Activated CD4-positive, alpha-beta memory T cell treated with anti-CD3 and anti-CD28 coated beads, Interleukin-2, amount 10 ng/mL, durations not matched to agents 7 days and 5 days (primary cell): Measurements from ENCODE around the gene SCFD1. TPM values are rescaled to one million over a fixed set of nuclear protein-coding genes. Genes with fewer than 3 reads are reported as not detected.

ENCODE experiments used
- CTCF ChIA-PET: fragments of 350-600 bp; sonication (Branson Sonifier 250); formaldehyde crosslinking; loops from one replicate; lab custom pipeline; 2021; ENCODE audit warnings: antibody characterized with exemption, inconsistent platforms; lab: Charles Lee
- POLR2A ChIA-PET: fragments of 350-600 bp; sonication (Branson Sonifier 250); formaldehyde crosslinking; loops from one replicate; lab custom pipeline; 2021; ENCODE audit warnings: antibody characterized with exemption; lab: Charles Lee
- DNase-seq: peaks from one replicate; pipeline ENCODE4 v3.0.0-alpha.2; 2020
- H3K27ac Mint-ChIP-seq: one replicate; pipeline ENCODE4 v1.8.0; 2021; ENCODE audit warnings: mild to moderate bottlenecking, mixed read lengths
- H3K27me3 Mint-ChIP-seq: one replicate; pipeline ENCODE4 v1.8.0; 2021; ENCODE audit warnings: mixed read lengths
- H3K36me3 Mint-ChIP-seq: one replicate; pipeline ENCODE4 v1.8.0; 2021; ENCODE audit warnings: low read depth, mixed read lengths
- H3K4me1 Mint-ChIP-seq: one replicate; pipeline ENCODE4 v1.8.0; 2021; ENCODE audit warnings: mixed read lengths
- H3K4me3 Mint-ChIP-seq: one replicate; pipeline ENCODE4 v1.8.0; 2021; ENCODE audit warnings: mild to moderate bottlenecking, mixed read lengths
- H3K9me3 Mint-ChIP-seq: one replicate; pipeline ENCODE4 v1.8.0; 2021; ENCODE audit warnings: mixed read lengths
- total RNA-seq, 2 experiments: library from RNA; stranded (reverse); gene quantifications; one replicate each; pipeline ENCODE4 v1.2.3, GENCODE V29; 2021

Gene SCFD1
- total RNA-seq, 2 experiments from 2014 or later, result 61.8 to 65.4 TPM

- no peak for DNase-seq
- no peak overlapping the region for H3K27ac Mint-ChIP-seq
Measured at GRCh38 chr14:30691751-30692398, 69.8 kb downstream of the SCFD1 start.

GRCh38 chr14:30692669-30693068 is 70.5 kb downstream of the SCFD1 start:
- ChIA-PET CTCF (no interaction called here), POLR2A (no interaction called here)
- H3K9me3 Mint-ChIP-seq, result no peaks in the 10 kb centered on the region
- H3K27me3 Mint-ChIP-seq, result no peaks in the 10 kb centered on the region
- H3K27ac Mint-ChIP-seq, result no peak overlapping the region
- DNase-seq, result no peak
- no peak overlapping the region for H3K4me3 Mint-ChIP-seq
- peaks cover 8% of the 10 kb centered on the region for H3K36me3 Mint-ChIP-seq
- no peaks in the 10 kb centered on the region for H3K4me1 Mint-ChIP-seq

More at GRCh38 chr14:30691751-30692398, 69.8 kb downstream of the SCFD1 start:
- Mint-ChIP-seq H3K4me3 (no peak overlapping the region), H3K4me1 (no peaks in the 10 kb centered on the region), H3K9me3 (no peaks in the 10 kb centered on the region), H3K36me3 (peaks cover 8% of the 10 kb centered on the region), H3K27me3 (no peaks in the 10 kb centered on the region)
- POLR2A ChIA-PET, result no interaction called here
- CTCF ChIA-PET, result no interaction called here

DNA sequence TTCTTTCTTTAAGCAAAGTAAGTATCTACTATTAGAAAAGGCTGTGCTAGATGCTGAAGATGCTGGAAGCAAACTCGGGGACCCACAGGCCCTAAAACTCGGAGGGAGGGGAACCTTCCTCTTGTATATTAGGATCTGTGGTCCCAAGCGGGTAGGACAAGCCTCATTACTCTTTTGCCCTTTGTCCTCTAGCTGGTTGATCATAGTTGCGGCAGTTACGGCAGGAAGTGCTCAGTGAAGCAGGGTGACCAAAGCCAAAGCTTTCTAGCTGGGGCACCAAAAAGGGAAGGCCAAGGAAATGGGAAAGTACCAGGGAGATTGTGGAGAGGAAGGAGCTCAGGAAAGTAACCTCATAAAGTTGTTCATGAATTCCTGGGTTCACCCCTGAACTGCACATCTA is 76.3 kb downstream of the SCFD1 start:
- POLR2A ChIA-PET, result no interaction called here
- no peaks in the 10 kb centered on the region for H3K27me3 Mint-ChIP-seq
- CTCF ChIA-PET, result no interaction called here
- no peaks in the 10 kb centered on the region for H3K9me3 Mint-ChIP-seq
- no peaks in the 10 kb centered on the region for H3K4me1 Mint-ChIP-seq
- DNase-seq, result no peak
- peaks cover 35% of the 10 kb centered on the region for H3K36me3 Mint-ChIP-seq
- H3K27ac Mint-ChIP-seq, result no peak overlapping the region
- no peak overlapping the region for H3K4me3 Mint-ChIP-seq

- DNase-seq, result no peak
- Mint-ChIP-seq H3K27ac (no peak overlapping the region), H3K27me3 (no peaks in the 10 kb centered on the region), H3K36me3 (peaks cover 16% of the 10 kb centered on the region), H3K9me3 (no peaks in the 10 kb centered on the region), H3K4me3 (no peak overlapping the region), H3K4me1 (no peaks in the 10 kb centered on the region)
- ChIA-PET CTCF (no interaction called here), POLR2A (no interaction called here)
Measured at GRCh38 chr14:30706704-30707103, 84.6 kb downstream of the SCFD1 start.

DNA sequence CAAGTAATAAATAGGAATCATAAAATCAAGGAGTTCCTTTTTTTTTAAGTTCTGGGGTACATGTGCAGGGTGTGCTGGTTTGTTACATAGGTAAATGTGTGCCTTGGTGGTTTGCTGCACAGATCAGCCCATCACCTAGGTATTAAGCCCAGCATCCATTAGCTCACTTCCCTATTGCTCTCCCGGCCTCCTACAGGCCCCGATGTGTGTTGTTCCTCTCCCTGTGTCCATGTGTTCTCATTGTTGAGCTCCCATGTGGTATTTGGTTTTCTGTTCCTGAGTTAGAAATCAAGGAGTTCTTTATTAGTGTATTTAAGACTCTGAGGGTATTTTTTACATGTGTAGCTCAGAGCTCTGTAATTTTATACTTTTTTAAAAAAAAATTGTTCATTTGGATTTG is 86.0 kb downstream of the SCFD1 start:
- POLR2A ChIA-PET, result no interaction called here
- DNase-seq, result no peak
- Mint-ChIP-seq H3K4me3 (no peak overlapping the region), H3K27ac (no peak overlapping the region), H3K4me1 (no peaks in the 10 kb centered on the region), H3K36me3 (peaks cover 9% of the 10 kb centered on the region), H3K9me3 (no peaks in the 10 kb centered on the region), H3K27me3 (no peaks in the 10 kb centered on the region)
- CTCF ChIA-PET, result no interaction called here

DNA sequence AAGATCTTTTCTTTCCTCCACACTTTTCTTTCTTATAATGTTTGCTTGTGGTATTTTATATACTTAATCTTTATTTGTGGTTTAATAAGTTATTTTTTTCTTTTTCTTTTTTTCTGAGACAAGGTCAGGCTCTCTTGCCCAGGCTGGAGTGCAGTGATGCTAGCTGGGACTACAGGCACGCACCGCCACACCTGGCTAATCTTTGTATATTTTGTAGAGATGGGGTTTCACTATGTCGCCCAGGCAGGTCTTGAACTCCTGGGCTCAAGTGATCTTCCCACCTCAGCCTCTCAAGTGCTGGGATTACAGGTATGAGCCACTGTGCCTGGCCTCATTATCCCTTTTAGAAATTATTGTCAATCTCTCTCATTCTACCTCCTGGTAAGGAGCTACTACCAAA is 87.1 kb downstream of the SCFD1 start:
- no peak for DNase-seq
- Mint-ChIP-seq H3K9me3 (no peaks in the 10 kb centered on the region), H3K27ac (no peak overlapping the region), H3K4me1 (no peaks in the 10 kb centered on the region), H3K4me3 (no peak overlapping the region), H3K36me3 (peaks cover 8% of the 10 kb centered on the region), H3K27me3 (no peaks in the 10 kb centered on the region)
- POLR2A ChIA-PET, result no interaction called here
- CTCF ChIA-PET, result no interaction called here

DNA sequence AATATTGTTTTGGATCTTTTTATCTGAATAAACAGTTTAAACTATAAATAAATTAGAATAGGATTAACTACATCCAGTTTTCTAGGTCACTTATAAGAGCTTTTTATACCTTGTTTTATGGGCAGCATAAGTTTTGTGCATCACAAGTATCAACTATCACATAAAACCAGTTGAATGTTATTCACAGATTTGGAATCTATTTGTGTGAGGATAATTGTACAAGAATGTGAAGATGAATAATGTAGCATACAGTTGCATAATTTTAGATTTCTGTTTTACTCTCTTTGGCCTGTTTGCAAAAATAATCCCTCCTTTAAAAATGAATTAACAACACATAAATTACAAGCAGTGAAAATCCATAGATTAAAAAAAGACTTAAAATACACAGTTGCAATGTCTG is 88.8 kb downstream of the SCFD1 start:
- no peak overlapping the region for H3K27ac Mint-ChIP-seq
- ChIA-PET CTCF (no interaction called here), POLR2A (interaction anchor here (1.0 kb wide), 1 partner anchor 9 kb away, joined by 3 read pairs; no protein-coding TSS in a partner anchor)
- no peaks in the 10 kb centered on the region for H3K9me3 Mint-ChIP-seq
- H3K36me3 Mint-ChIP-seq, result peaks cover 11% of the 10 kb centered on the region
- no peaks in the 10 kb centered on the region for H3K27me3 Mint-ChIP-seq
- no peak overlapping the region for H3K4me3 Mint-ChIP-seq
- H3K4me1 Mint-ChIP-seq, result no peaks in the 10 kb centered on the region
- DNase-seq, result no peak

- ChIA-PET POLR2A (no interaction called here), CTCF (no interaction called here)
- no peaks in the 10 kb centered on the region for H3K9me3 Mint-ChIP-seq
- no peak overlapping the region for H3K4me3 Mint-ChIP-seq
- H3K27ac Mint-ChIP-seq, result no peak overlapping the region
- no peaks in the 10 kb centered on the region for H3K27me3 Mint-ChIP-seq
- no peaks in the 10 kb centered on the region for H3K4me1 Mint-ChIP-seq
- peaks cover 25% of the 10 kb centered on the region for H3K36me3 Mint-ChIP-seq
- no peak for DNase-seq
Measured at GRCh38 chr14:30719137-30719536, 97.0 kb downstream of the SCFD1 start.

GRCh38 chr14:30725763-30726162 is 103.6 kb downstream of the SCFD1 start:
- H3K27ac Mint-ChIP-seq, result no peak overlapping the region
- no peak for DNase-seq
- H3K4me3 Mint-ChIP-seq, result no peak overlapping the region
- peaks cover 4% of the 10 kb centered on the region for H3K4me1 Mint-ChIP-seq
- peaks cover 70% of the 10 kb centered on the region for H3K36me3 Mint-ChIP-seq
- ChIA-PET CTCF (no interaction called here), POLR2A (no interaction called here)
- peaks cover 3% of the 10 kb centered on the region for H3K9me3 Mint-ChIP-seq
- no peaks in the 10 kb centered on the region for H3K27me3 Mint-ChIP-seq

- CTCF ChIA-PET, result no interaction called here
- POLR2A ChIA-PET, result no interaction called here
- no peak overlapping the region for H3K4me3 Mint-ChIP-seq
- H3K27me3 Mint-ChIP-seq, result no peaks in the 10 kb centered on the region
- peaks cover 72% of the 10 kb centered on the region for H3K36me3 Mint-ChIP-seq
- peaks cover 4% of the 10 kb centered on the region for H3K4me1 Mint-ChIP-seq
- no peak for DNase-seq
- H3K9me3 Mint-ChIP-seq, result peaks cover 3% of the 10 kb centered on the region
- H3K27ac Mint-ChIP-seq, result no peak overlapping the region
Measured at GRCh38 chr14:30728471-30728870, 106.4 kb downstream of the SCFD1 start.

DNA sequence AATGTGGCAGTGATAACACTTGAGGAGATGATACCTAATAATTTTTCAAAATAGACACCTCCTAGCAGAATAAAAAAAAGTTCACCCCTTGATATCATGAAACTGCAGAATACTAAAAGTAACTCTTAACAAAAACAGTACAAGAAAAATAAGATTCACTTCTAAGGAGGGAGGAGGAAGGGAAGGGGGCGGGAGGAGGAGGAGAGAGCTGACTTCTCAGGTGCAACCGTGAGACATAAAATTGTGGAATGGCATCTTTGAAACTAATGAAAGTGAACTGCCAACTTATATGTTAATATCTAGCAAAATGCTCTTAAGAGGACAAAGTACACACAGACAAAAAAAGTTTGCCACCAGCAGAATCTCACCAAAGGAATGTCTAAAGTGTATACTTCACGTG is 115.8 kb downstream of the SCFD1 start:
- Mint-ChIP-seq H3K4me1 (no peaks in the 10 kb centered on the region), H3K27me3 (no peaks in the 10 kb centered on the region), H3K27ac (no peak overlapping the region), H3K4me3 (no peak overlapping the region), H3K9me3 (no peaks in the 10 kb centered on the region), H3K36me3 (peaks cover 28% of the 10 kb centered on the region)
- no peak for DNase-seq
- ChIA-PET CTCF (no interaction called here), POLR2A (no interaction called here)

GRCh38 chr14:30738978-30739377 is 116.9 kb downstream of the SCFD1 start:
- CTCF ChIA-PET, result no interaction called here
- Mint-ChIP-seq H3K36me3 (peaks cover 25% of the 10 kb centered on the region), H3K9me3 (no peaks in the 10 kb centered on the region)

DNA sequence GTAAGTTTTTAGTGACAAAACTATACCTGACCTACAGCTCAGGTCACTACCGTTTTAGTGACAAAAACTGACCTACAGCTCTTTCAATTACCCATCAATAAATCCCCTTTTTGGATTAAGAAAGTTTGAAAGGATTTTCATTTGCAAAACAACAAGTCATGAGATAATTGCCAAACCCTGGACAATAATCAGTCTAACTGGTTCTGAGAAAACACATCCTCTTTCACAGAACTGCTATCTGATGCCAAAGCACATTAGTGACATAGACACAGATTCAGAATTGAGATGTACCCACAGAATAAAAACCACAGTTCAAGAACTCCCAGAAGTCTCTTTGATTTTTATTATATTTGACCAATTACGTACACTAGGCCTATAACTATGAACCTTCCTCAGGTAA is 126.2 kb downstream of the SCFD1 start:
- Mint-ChIP-seq H3K27ac (no peak overlapping the region), H3K4me1 (peaks cover 1% of the 10 kb centered on the region), H3K27me3 (peaks cover 5% of the 10 kb centered on the region), H3K36me3 (no peaks in the 10 kb centered on the region), H3K4me3 (no peak overlapping the region), H3K9me3 (no peaks in the 10 kb centered on the region)
- ChIA-PET POLR2A (no interaction called here), CTCF (no interaction called here)
- no peak for DNase-seq

More at GRCh38 chr14:30738978-30739377, 116.9 kb downstream of the SCFD1 start:
- Mint-ChIP-seq H3K27ac (no peak overlapping the region), H3K4me1 (no peaks in the 10 kb centered on the region), H3K27me3 (no peaks in the 10 kb centered on the region), H3K4me3 (no peak overlapping the region)
- POLR2A ChIA-PET, result no interaction called here
- DNase-seq, result no peak
